Uterus (tissue), 4 donors: ENCODE data around the gene TMED6. TPM values are rescaled to one million over a fixed set of nuclear protein-coding genes. Genes with fewer than 3 reads are reported as not detected.

Experiments used
- DNase-seq, 2 donors: peaks; one replicate each; pipeline ENCODE4 v3.0.0-alpha.2; 2019 to 2020
- H3K27ac ChIP-seq, 2 donors: fragments of 200-600 bp; sonication (generic); 1 replicate in 1 of 2; 2 replicates in 1 of 2; pipeline ENCODE4 v1.5.1; 2016 to 2018
- H3K27me3 ChIP-seq, 2 donors: fragments of 200-600 bp; sonication (generic); one replicate each; pipeline ENCODE4 v1.5.1; 2018 to 2019; ENCODE audit warnings: control low read depth in 1 of 2
- H3K36me3 ChIP-seq, 2 donors: fragments of 200-600 bp; sonication (generic); one replicate each; pipeline ENCODE4 v1.5.1; 2019; ENCODE audit warnings: control low read depth in 1 of 2
- H3K4me1 ChIP-seq, 2 donors: fragments of 200-600 bp; sonication (generic); one replicate each; pipeline ENCODE4 v1.5.1; 2018 to 2019; ENCODE audit warnings: control low read depth in 1 of 2
- H3K4me3 ChIP-seq, 2 donors: fragments of 200-600 bp; sonication (generic); 1 replicate in 1 of 2; 2 replicates in 1 of 2; pipeline ENCODE4 v1.5.1; 2018 to 2019; ENCODE audit warnings: mild to moderate bottlenecking in 1 of 2
- H3K9me3 ChIP-seq, 2 donors: fragments of 200-600 bp; sonication (generic); one replicate each; pipeline ENCODE4 v1.5.1; 2019; ENCODE audit warnings: control low read depth in 1 of 2
- CTCF ChIP-seq, 4 experiments: fragments of 200-600 bp in 2 of 4; fragments of 450-650 bp in 2 of 4; sonication (generic) in 2 of 4; IDR thresholded peaks; one replicate each; pipeline ENCODE4 v1.5.1; 2016 to 2019; ENCODE audit warnings: antibody characterized with exemption in 4 of 4, mild to moderate bottlenecking in 2 of 4, moderate library complexity in 1 of 4
- POLR2A ChIP-seq, 2 donors: fragments of 450-650 bp; IDR thresholded peaks; one replicate each; pipeline ENCODE4 v1.6.1; 2016; ENCODE audit warnings: antibody characterized with exemption in 2 of 2, mild to moderate bottlenecking in 1 of 2, moderate library complexity in 1 of 2
- intact Hi-C: fragments of 100-400 bp; cut with DNase I; formaldehyde crosslinking; loops from one replicate; pipeline ENCODE4 v1.15.1; 2023; ENCODE audit warnings: low total_unique reads
- total RNA-seq, 4 donors: library from RNA; depleted of rRNA in 3 of 4; stranded (reverse); fragments of >200 nt in 3 of 4; gene quantifications; one replicate each; pipeline versions ENCODE4 v1.1.0 to v1.2.4, GENCODE V29; 2014 to 2023
- donor health status: DM: yes; HTN: yes; CAD: no.

Gene TMED6
- total RNA-seq, 4 donors from 2014 or later, result 0.98 TPM; not detected in 3

DNA sequence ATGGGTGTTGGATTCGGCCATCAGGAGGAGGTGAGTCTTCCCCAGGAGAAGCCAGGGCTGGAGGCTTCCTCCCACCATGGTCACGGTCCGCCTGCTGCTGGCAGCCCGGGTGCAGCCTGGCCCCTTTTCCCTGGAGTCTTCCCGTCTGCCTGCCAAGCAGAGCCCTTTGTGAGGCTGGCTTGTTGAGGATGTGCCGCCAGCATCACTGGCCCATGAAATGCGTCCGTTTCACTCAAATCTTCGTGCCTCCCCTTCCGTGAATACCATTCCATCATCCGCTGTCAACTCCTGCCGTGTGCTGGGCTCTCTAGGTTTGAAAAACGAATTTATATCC, 30.9 kb downstream of the TMED6 start:
- H3K4me1 ChIP-seq, result no peaks in the 10 kb centered on the region
- no peak overlapping the region for H3K27ac ChIP-seq
- H3K36me3 ChIP-seq, result no peaks in the 10 kb centered on the region
- TF ChIP-seq POLR2A (IDR thresholded peaks at IDR 0.05) (no peak), CTCF (IDR thresholded peaks at IDR 0.05) (no peak)
- DNase-seq, result peak in 1 of 2 donors; percentile 7
- no peak overlapping the region for H3K4me3 ChIP-seq
- intact Hi-C loops, result no loop called here
- H3K27me3 ChIP-seq, result no peaks in the 10 kb centered on the region
- no peaks in the 10 kb centered on the region for H3K9me3 ChIP-seq

DNA sequence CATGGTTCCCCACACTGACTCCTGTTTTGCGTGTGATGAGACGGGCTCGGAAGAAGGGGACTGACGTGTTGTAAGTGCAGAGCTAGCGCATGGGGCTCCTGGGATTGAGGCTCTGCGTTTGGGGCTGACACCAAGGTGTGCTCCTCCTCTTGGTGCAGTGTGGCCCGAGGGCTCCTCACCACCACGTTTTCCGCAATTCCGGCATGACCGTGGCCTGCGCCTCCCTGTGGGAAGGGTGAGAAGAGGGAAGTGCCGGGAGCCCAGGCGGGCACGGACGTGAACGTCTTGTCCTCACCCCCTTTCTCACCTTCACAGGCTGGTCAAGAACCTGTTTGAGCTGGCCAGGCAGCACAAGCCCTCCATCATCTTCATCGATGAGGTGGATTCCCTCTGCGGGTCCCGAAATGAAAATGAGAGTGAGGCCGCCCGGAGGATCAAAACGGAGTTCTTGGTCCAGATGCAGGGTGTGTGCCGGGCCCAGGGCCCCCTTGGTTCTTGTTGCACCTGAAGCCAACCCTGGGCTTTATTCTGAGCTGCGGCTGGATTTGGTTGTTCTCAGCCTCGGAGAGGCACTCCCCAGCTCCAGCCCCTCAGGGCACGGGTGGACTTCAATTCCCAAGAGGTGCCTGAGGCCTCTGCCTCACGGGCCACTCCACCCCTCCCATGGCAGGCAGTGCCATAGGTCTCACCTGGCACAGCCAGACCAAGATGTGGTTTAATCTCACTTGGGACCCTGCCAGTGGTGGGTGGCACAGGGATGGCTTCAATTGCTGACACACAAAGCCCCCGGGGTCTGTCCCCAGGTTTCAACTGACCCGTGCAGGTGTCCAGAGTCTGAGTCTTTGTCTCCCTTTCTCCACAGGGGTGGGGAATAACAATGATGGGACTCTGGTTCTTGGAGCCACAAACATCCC, 31.5 kb downstream of the TMED6 start:
- no peak for TF ChIP-seq POLR2A (IDR thresholded peaks at IDR 0.05)
- no peak for TF ChIP-seq CTCF (IDR thresholded peaks at IDR 0.05)
- Histone ChIP-seq H3K36me3 (no peaks in the 10 kb centered on the region), H3K4me3 (no peak overlapping the region), H3K4me1 (no peaks in the 10 kb centered on the region), H3K9me3 (no peaks in the 10 kb centered on the region), H3K27ac (no peak overlapping the region), H3K27me3 (no peaks in the 10 kb centered on the region)
- no peak for DNase-seq
- intact Hi-C loops, result no loop called here

DNA sequence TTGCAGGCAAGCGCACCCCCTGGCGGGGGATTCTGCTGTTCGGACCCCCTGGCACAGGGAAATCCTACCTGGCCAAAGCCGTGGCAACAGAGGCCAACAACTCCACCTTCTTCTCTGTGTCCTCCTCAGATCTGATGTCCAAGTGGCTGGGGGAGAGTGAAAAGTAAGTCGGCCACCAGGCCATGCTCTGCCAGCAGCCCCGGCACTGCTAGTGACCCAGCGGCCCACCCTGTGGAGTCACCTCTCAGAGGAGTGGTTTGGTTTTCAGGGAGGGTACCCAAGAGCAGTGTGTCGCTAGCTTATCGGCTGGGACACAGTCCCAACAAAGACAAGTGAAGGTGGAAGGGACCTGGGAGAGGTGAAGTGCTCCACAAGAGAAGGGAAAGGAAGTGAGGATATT, 32.2 kb downstream of the TMED6 start:
- Histone ChIP-seq H3K4me3 (no peak overlapping the region), H3K36me3 (no peaks in the 10 kb centered on the region), H3K9me3 (no peaks in the 10 kb centered on the region), H3K27me3 (no peaks in the 10 kb centered on the region), H3K27ac (no peak overlapping the region), H3K4me1 (no peaks in the 10 kb centered on the region)
- DNase-seq, result no peak
- intact Hi-C loops, result no loop called here
- TF ChIP-seq POLR2A (IDR thresholded peaks at IDR 0.05) (no peak), CTCF (IDR thresholded peaks at IDR 0.05) (no peak)

DNA sequence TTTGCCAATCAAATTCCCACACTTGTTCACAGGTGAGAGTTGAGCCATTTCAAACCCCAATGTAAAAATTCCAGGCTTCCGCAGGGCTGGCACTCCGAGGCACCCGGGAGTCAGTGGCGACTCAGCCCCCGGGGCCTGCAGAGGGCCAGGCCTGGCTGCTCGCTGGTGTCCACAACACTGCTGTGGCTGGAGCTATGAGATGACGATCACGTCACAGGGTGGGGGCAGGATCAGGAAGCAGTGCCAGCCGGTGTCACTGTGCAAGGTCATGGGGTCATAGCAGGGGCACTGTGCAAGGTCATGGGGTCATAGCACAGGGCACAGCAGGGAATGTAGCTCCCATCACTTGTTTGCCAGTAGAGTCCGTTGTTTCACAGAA, 32.7 kb downstream of the TMED6 start:
- no peaks in the 10 kb centered on the region for H3K9me3 ChIP-seq
- H3K4me1 ChIP-seq, result no peaks in the 10 kb centered on the region
- no peaks in the 10 kb centered on the region for H3K36me3 ChIP-seq
- no peak for TF ChIP-seq POLR2A (IDR thresholded peaks at IDR 0.05)
- no peak for TF ChIP-seq CTCF (IDR thresholded peaks at IDR 0.05)
- no peak overlapping the region for H3K4me3 ChIP-seq
- no peaks in the 10 kb centered on the region for H3K27me3 ChIP-seq
- intact Hi-C loops, result no loop called here
- DNase-seq, result peak in 1 of 2 donors; percentile 8
- H3K27ac ChIP-seq, result no peak overlapping the region

DNA sequence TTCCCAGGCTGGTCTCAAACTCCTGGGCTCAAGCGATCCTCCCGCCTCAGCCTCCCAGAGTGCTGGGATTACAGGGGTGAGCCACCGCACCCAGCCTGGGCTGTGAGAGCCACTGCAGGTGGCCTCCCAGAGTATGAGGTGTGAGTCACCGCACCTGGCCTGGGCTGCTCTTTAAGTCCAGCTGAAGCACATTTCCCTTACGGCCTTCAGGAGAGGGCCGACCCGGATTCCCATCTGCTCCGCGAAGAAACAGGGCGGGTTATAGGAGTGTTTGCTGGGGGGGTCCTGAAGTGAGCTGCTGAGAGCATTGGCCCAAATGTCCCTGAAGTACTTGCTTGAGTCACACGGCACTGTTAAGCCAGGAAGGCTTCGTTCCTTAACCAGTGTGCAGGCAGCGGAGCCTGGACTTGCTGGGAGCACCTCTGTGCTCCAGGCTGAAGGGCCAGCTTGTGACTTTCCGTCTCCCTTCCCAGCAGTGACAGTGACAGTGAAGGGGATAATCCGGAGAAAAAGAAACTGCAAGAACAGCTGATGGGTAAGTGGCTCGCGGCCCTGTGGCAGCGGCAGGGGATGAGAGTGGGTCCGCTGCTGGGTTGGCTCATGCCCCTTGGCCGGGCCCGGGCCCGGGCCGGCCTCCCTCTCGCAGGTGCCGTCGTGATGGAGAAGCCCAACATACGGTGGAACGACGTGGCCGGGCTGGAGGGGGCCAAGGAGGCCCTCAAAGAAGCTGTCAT, 33.2 kb downstream of the TMED6 start:
- Histone ChIP-seq H3K4me1 (no peaks in the 10 kb centered on the region), H3K36me3 (no peaks in the 10 kb centered on the region), H3K27ac (no peak overlapping the region), H3K4me3 (no peak overlapping the region), H3K9me3 (no peaks in the 10 kb centered on the region), H3K27me3 (no peaks in the 10 kb centered on the region)
- peak in 1 of 2 donors; percentile 6 for DNase-seq
- intact Hi-C loops, result no loop called here
- TF ChIP-seq CTCF (IDR thresholded peaks at IDR 0.05) (no peak), POLR2A (IDR thresholded peaks at IDR 0.05) (no peak)
